NCI-H748 treated with DMSO at 0.1 percent for 48 hours (cell line): ENCODE data around the gene CFAP52.
A peak's percentile ranks its signal among the peaks of the same experiment; 100 is the strongest.
"Not testable (repeated sequence)": the region's sequence is repeated elsewhere in the genome, so short reads cannot be mapped to it uniquely, and the experiment has no call there.

ENCODE experiments used
- DNase-seq: peaks from one replicate; lab custom pipeline; 2025; lab: John Stamatoyannopoulos, UW

The CFAP52 gene

DNA sequence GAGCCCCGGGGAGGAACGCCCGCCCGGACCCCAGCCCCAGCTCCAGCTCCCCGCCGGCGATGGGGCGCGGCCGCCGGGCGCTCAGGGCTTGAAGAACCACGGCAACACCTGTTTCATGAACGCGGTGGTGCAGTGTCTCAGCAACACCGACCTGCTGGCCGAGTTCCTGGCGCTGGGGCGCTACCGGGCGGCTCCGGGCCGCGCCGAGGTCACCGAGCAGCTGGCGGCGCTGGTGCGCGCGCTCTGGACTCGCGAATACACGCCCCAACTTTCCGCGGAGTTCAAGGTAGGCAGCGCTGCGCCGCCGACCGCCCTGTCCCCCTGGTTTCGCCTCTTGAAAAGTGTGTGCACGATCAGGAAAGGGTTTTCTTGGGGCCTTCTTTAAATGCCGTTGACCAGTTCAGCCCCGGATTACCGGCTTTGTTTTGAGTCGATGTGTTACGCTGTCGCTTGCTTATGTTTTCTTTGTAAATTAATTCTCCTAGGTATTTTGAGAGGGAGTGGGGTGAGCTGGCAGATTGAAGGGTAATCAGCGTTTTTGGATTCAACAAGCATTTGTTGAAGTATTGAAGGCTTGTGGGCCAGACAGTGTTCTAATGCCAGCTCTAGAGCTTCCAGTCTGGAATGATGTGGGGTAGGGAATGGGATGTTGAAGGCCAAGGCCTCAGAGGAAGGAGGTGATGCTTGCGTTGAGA is 69.6 kb downstream of the CFAP52 start:
- DNase-seq: peak; percentile 63

DNA sequence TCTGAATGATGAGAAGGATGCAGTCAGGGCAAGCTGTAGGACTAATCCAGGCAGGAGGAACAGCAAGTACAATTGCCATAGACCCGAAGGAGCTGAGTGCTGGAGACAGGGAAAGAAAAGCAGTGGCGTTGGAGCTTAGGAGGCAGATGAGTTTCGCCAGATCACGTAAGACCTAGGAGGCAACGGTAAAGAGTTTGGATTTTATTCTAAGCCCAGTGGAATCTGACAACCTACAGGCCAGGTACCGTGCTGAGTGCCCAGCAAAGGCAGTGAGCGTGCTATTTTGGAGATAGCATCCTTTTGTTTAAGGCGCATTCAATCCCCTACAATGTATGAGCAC is 70.1 kb downstream of the CFAP52 start:
- DNase-seq: no peak

DNA sequence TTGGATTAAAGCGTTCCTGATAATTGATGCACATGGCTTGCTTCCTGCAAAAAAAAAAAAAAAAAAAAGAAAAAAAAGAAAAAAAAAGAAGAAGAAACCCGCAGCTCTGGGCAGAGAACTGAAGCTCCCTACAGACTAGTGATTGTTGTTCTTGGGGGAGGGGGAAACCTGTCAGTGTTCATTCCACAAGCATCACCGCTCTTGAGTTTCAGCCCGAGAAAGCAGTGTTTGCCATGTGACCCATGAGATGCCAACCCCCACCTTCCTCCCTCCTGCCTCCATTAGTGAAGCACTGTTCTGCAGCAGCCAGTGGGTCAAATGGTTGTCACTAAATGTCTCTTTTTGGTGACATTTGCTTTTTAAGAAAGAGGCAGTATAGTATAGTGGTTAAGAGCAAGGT is 70.6 kb downstream of the CFAP52 start:
- peak; percentile 26 for DNase-seq

DNA sequence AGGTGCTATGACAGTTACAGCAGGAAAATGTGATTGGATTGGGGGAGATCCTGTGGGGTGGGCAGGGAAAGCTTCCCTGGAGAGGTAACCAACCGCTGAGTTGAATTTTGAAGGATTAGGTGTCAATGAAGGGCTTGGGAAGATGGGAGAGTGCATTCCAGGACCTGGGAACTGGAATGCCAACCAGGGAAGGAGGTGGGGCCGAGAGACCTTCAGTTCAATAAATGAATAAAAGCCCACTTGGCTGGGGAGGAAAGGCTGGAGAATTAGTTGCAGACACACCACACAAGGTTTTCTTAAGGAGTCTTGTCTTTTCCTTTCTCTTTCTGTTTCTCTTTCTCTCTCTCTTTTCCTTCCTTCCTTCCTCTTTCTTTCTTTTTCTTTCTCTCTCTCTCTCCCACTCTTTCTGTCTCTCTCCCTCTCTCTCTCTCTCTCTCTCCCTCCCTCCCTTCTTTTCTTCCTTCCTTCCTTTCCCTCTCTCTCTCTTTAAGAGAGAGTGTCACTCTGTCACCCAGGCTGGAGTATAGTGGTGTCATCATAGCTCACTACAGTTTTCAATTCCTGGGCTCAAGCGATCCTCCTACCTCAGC is 72.2 kb downstream of the CFAP52 start:
- no peak for DNase-seq

DNA sequence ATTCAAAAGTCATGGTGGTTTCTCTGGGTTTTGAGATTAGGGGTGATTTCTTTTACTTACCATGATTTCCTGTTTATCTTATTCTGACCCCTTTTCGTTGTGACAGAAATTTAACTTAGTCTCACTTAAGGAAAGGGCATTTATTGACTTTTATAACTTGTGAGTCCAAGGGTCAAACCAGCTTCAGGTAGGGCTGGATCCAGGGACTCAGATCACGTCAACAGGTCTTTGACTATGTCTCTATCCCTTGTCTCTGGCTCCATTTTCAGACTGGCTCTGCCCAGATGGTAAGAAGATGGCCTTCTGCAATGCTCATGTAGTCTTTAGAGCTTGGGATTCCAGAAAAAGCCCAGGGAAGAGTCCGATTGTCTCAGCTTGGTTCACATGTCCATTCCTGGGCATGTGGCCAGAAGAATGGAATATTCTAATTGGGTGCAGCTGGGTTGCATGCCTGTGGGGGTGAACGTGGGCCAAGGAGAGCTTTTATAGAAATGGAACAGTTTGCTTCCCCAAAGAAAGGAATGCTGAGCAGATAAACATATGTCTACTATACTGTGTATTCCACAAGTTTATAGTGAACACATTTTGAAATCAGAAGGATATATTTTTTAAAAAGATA is 82.3 kb downstream of the CFAP52 start:
- DNase-seq: no peak

DNA sequence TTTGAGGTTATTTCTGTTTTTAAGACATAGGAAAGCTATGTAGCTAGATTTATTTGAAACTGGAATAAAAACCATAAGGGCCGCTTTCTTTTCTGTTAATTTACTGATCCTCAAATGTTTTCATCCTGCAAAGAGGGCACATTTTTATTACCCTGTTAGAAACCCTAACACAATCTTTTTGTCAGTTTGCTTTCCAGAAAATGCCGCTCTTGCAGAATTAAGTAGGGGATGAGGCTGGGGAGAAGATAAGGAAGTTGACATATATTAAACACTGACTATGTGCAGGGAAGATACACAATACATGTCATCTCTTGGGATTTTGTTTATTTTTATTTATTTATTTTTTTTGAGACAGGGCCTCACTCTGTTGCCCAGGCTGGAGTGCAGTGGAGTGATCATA is 84.6 kb downstream of the CFAP52 start:
- no peak for DNase-seq

DNA sequence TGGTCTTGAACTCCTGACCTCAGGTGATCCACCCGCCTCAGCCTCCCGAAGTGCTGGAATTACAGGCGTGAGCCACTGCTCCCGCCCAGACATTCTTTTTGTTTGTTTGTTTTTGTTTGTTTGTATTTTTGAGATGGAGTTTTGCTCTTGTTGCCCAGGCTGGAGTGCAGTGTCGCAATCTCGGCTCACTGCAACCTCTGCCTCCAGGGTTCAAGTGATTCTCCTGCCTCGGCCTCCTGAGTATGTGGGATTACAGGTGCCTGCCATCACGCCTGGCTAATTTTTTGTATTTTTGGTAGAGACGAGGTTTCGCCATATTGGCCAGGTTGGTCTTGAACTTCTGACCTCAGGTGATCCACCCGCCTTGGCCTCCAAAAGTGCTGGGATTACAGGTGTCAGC is 87.1 kb downstream of the CFAP52 start:
- DNase-seq: not testable (repeated sequence)

DNA sequence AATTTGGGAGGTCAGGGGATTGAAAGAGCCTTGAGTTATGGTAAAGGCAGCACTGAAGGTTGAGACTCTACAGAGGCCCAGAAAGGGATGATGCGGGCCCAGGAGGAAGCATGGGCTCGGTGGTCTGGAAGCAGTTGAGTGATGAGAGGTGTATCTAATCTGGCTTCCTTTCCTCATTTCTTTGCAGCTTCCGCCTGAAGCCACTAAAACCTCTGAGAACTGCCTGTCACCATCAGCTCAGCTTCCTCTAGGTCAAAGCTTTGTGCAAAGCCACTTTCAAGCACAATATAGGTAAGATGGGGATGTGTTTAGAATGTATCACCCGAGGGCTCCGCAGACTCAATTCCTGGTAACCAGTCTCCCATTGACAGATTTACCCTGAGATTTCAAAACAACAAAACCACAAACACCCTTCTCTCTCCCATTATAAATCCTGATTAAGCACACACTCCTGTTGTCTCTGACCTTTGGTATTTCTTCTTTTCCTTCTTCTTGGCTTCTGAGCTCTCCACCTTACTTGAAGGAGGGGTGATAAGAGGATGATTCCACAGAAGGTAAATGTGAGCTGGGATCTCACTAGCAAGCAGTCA is 90.1 kb downstream of the CFAP52 start:
- DNase-seq: no peak

DNA sequence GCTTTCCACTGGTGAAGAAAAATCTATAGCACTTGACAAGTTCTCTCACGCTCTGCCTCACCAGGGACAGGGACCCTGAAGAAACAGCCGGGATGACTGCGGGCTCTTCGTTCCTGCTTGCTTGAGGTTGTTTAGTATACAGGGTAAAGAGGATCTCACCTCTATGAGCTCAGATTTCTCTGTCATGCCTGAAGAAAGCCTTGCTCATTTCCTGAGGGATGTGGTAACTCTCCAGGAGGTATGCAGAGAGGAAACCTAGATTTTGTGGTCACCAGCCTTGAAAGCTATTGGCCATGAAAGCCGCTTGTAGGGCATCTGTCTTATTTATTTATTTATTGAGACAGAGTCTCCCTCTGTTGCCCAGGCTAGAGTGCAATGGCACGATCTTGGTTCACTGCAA is 92.1 kb downstream of the CFAP52 start:
- no peak for DNase-seq

DNA sequence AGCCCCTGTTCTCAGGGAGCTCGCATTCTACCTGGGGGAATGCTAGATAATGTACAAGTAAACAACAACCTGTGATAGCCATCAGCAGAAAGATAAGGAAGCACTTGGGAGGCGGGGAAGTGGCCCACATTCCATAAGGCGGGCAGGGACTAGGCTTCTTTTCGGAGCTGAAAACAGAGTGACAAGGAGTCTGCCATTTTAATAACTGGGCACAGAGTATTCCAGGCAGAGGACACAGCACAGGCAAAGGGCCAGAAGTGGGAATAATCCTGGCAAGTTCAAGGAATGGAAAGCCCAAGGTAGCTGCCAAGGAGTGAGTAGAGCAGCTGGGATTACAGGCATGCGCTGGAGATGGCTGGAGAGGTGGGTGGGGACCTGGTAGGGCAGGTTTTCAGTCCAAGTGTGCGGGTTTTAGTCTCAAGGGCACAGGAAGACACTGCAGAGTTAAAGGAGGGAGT is 93.1 kb downstream of the CFAP52 start:
- DNase-seq: no peak

DNA sequence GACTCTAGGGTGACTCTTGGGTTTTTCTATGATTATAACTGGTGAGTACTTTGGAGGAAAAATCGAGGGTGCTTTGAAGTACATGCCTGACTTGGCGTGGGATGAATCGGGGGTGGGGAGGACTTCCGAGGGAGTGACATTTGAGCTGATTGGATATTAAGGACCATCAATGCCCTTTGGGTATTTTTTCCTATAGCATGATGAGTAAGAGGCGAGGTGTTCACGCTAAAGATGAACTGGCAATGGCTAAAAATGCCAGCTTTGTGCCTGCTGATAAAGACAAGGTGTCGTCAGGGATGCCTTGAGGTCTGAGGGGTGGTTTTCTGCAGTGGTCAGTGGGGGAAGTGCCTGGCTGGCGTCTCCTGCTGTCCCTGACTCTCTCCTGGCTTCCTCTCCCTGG is 94.2 kb downstream of the CFAP52 start:
- no peak for DNase-seq

DNA sequence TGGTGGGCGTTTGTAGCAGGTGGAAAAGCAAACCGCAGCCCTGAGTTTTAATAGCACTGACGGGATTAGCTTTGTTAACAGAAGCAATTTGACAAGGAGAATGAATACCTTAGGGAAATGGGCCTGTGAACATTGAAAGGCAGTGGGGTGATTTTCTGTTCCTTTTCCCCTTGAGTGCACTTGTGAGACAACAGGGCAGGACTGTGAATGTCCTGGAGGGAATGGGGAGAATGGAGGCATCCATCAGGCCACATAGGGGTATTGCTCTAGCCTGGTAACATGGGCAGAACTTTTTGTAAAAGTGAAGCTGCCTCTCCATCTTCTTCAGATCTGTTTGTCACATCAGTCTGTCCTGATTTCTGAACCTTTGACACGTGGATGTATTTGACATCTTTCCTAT is 95.1 kb downstream of the CFAP52 start:
- DNase-seq: no peak

DNA sequence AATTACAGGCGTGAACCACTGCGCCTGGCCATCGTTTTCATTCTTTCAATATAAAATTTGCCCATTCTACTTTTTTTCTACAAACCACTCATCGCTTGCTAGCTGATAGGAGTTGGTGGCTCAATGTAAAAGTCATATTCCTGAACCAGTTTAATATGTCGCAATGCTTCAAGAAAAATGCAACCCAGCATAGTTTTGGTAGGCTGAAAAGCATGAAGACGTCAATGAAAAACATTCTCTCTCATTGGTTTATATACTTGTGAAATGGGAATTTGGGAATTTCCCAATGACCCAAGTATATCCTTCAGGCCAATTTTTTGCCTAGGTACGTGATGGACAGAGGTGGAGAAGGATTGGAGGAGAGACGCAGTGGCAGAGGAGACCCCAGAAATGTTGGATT is 95.8 kb downstream of the CFAP52 start:
- no peak for DNase-seq

DNA sequence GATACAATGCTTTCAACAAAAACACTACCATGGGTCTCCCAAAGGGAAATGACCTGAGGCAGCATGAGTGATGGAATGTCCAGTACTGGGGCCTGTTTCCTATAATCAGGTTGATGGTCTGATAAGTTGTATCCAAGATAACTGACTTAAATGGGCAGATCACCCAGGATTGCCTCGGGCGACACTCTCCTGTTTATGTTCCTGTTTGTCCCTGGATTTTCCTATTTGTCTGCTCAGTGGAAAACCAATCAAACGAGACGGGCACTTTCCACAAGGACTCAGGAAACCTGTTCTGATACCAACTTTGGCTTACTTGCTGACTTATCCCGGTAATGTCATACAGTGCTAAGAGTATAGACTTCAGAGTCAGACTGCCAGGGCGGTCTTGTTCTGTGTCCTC is 96.2 kb downstream of the CFAP52 start:
- no peak for DNase-seq

DNA sequence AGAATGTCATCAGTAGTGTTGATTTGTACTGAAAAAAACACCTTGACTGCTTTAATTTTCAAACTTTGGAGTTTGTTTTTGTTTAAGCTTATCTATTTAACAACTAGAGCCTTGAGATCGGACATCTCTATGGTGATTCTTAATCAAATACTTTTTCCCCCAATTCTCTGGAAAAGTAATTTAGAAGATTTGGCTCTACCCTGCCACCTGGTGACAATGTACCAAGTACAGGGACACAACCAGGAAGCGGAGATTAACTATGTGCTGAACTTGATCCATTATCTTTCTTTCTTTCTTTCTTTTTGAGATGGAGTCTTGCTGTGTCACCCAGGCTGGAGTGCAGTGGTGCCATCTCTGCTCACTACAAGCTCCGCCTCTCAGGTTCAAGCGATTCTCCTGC is 99.6 kb downstream of the CFAP52 start:
- no peak for DNase-seq

DNA sequence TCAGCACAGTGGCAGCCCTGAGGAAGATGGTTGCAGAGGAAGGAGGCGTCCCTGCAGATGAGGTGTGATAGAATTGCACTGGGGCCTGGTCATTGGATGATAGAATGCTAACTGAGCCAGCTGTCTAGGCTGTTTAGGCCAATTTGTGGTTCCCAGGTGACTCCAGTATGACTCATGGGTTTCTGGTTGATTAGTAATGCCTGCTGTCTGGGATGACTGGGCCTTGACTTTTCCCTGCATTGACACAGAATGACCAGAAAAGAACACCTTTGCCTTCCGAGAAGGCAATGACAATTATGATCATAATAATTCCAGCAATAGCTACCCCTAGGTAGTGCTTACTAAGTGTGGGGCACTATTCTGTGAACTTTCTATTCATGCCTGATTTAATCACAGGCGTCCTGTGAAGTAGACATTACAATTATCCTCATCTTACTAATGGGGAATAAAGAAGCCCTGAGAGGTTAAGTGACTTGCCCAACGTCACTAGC is 100.4 kb downstream of the CFAP52 start:
- no peak for DNase-seq

DNA sequence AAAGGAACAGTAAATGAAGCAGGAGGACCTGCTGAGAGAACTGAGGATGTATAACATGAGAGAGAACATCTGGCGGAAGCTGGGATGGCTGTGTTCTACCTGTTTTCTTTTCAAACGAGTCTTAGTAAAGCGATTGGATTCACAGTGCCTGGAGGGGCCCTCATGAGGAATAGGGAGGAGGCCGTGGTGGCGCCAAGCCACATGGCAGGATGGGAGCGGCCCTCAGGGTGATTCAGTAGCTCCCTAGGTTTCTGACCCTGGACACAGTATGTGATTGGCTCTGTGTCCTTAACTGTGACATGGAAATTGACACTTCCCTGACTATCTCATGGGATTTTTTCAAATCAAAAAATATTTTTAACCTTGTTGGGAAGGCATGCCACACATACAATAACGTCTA is 101.0 kb downstream of the CFAP52 start:
- no peak for DNase-seq

DNA sequence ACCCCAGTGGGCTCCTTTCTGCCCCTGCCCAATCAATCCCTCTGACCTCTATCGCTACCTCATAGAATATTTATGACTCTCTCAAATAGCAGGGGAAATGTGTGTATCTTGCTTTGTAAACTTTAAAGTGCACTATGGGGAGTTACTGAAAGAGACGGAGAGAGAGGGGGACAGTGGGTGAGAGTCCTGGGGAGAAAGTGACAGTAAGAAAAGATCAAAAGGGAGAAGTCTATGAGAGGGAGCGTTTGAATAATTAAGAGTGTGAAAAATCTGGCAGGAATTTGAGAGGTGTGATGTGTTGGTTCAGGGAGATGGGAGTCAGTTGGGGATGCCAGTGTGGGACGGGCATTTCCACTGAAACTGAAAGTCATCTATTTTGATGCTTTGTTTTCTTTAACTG is 101.5 kb downstream of the CFAP52 start:
- no peak for DNase-seq

DNA sequence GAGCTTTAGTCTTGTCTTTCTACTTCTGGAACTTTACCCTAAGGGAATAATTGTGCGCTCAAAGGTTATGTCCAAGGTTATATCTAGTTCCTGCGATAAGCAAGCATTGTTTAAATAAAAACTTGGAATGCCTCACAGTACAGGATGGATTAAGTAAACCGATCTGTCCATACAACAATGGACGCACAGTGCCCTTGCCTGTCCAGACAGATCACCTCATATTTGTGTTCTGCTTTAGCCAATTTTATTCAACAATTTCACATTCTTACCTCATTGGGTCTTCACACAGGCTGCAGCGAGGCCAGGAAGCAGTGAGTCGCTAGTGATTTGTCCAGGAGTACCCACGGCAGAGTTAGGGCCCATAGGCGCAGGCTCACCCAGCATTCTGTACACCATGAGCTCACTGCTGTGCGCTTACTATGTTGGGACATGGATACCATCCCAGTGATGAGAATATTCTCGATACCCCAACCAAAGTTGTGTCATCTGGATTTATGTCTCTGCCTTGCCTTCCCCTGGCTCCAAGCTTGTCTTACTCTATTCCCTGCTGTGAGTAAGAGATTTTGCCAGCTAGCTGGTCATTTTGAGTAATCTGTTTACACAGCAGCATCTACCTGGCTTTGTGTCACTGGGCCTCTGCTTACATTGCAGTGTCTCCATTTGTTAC is 108.6 kb downstream of the CFAP52 start:
- DNase-seq: no peak
